ENCODE measurements around the gene STK35.
A peak's percentile ranks its signal among the peaks of the same experiment; 100 is the strongest.
"Not testable (repeated sequence)": the region's sequence is repeated elsewhere in the genome, so short reads cannot be mapped to it uniquely, and the experiment has no call there.

The STK35 gene

GRCh38 chr20:2163757-2164156, 62.1 kb downstream of the STK35 start:
- no peak for ATAC-seq

- no peak for ATAC-seq
Observed at GRCh38 chr20:2164421-2164820, 62.8 kb downstream of the STK35 start.

DNA sequence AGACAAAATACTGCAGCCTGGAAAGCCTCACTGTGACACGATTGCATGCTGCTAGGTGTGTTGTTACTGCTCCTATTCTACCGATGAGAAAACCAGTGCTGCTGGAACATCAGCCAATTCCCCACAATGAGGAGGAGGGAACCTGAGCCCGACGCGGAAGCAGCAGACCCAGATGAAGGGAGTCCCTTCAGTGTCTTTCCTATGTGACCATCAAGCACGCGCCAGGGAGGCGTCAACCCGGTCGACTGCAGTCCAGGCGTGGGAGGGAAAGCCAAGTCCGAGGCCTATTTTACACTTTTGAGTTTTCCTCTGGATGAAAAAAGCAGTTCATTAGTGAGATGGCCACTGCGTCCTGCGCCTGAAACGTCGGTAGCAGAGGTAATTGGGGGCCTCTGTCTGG, 63.3 kb downstream of the STK35 start:
- no peak for ATAC-seq

DNA sequence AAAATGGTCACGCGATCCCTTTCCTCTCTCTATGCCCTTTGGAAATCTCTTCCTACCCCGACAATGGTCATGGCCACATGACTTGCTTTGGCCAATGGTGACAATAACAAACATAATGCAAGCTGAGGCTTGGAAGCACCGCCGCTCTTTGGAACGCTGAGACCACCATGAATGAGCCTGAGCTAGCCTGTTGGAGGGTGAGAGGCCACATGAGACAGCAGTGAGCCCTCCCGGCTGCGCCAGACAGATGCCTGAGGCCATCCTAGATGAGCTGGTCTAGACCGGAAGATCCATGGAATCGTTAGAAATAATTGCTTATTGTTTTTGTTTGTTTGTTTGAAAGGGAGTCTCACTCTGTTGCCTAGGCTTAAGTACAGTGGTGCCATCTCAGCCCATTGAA, 64.2 kb downstream of the STK35 start:
- ATAC-seq: no peak

DNA sequence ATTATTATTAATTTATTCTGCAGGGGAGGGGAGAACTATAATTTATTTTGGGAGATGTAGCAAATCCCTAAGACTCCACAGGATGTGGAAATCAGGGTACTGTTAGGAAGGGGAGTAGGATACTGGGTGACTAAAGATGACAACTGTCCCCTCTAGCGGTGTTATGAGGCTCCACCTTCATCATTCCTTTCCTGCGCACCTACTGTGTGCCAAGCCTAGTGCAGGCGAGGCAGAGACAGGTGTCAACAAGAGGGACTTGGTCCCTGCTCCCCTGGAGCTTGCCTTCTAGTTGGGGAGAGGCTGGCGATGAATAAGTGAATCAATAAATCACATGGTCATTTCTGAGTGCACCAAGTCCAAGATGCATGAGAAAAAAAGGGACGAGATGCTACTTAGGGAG, 65.5 kb downstream of the STK35 start:
- ATAC-seq: no peak

DNA sequence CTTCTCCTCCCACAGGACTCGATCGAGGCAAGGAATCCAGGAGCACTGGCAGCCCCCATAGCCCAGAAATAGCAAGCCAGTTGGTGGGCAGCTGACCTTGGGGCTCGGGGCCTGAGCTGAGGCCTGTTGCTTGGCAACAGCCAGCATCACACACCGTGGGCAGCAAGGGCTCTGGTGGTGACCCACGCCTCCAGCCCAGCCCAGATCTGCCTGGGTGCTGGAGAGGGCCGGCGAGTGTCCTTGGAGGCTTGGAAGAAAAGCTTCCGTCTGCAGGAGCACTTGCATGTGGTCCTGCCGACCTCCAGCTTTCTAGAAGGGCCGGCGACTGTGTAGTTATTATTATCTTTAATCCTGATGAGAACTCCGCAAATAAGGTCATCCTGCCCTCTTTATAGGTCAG, 67.3 kb downstream of the STK35 start:
- ATAC-seq: no peak

GRCh38 chr20:2169456-2170088, 67.9 kb downstream of the STK35 start:
- ATAC-seq: no peak

DNA sequence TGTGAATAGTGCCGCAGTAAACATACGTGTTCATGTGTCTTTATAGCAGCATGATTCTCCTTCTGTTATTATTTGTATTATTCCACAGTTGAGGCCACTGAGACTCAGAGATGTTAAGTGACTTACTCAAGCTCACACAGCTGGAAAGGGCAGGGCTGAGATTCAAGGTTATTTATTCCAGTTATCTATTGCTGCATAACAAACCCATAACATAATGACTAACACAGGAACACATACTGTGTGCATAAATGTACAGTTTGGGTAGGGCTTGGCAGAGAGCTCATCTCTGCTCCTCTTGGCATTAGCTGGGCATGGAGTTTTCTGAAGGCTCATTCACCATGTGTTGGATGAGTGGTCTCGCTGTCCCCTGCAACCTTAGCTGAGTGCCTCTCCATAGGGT, 68.8 kb downstream of the STK35 start:
- ATAC-seq: no peak

- no peak for ATAC-seq
Observed at GRCh38 chr20:2171266-2171790, 69.7 kb downstream of the STK35 start.

- not testable (repeated sequence) for ATAC-seq
Observed at GRCh38 chr20:2171840-2172239, 70.2 kb downstream of the STK35 start.

DNA sequence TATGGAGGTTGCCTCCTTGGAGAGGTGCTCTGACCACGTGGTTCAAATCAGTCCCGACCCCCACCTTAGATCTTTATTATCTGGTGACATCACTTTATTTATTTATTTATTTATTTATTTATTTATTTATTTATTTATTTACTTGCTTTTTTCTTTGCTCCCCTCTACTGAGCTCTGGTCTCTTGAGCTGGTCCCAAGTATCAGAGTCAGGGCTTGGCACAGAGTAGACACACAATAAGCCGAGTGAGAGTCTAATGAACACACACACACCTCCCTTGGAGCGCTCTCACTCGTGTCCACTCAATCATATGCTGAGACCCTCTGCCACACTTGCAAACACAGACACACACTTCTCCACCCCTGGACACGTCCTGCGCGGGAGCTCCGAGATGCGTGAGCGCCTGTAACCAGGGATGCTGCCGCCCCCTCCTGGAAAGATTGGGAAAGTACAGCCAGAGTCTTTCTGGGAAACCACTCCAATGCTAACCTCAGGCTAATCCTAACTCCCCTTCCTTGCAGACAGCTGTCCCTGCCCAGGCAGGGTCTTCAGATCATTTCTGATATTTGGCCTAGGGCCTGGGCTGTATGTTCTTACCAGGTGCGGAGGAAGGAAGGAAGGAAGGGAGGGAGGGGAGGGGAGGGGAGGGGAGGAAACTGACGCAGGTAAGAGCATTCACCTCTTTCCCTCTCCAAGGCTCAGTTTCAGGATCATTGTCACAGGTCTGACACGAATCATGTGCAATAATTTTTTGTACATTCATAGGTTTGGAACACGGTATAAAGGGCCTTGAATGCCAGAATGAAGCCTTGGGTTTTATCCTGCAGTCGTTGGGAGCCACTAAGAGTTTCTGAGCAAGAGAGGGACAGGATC, 70.9 kb downstream of the STK35 start:
- ATAC-seq: peak; percentile 61 to 64

- ATAC-seq: no peak
Observed at GRCh38 chr20:2173186-2173585, 71.6 kb downstream of the STK35 start.

DNA sequence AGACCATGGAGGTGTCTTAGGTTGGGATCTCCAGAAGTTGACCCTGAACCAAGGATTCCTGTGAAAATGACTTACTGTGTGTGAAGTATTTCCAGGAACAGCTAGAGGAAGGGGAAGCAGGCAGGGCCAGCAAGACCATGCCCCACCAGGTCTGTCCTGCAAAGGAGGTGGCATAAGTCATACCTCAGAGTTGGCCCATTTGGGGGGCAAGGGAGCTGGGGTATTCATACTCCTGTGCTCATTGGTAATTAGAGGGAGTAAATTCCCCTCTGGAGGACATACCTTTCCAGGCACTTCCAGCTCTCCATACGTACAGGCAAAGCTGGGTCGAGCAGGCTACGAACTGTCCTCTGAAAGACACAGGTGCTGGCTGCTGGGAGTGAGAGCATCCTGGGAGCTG, 72.4 kb downstream of the STK35 start:
- ATAC-seq: no peak

DNA sequence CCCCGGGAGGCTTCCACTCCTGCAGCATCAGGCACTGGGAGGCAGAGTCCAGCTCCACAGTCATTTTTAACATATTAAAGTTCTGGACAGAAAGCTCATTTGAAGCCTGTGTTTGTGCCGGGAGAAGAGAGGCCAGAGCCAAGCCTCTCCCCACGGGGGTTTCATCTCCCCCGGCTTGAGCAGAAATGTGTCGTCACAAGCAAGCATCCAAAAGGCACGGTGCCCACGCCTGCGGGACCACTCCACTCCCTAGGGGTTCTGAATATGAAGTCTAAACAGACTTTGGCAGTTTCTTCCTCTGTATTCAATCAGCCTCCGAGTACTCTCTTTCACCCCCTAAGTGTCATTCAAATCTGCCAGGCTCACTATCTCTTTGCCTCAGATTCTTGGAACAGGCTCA, 75.3 kb downstream of the STK35 start:
- ATAC-seq: no peak

DNA sequence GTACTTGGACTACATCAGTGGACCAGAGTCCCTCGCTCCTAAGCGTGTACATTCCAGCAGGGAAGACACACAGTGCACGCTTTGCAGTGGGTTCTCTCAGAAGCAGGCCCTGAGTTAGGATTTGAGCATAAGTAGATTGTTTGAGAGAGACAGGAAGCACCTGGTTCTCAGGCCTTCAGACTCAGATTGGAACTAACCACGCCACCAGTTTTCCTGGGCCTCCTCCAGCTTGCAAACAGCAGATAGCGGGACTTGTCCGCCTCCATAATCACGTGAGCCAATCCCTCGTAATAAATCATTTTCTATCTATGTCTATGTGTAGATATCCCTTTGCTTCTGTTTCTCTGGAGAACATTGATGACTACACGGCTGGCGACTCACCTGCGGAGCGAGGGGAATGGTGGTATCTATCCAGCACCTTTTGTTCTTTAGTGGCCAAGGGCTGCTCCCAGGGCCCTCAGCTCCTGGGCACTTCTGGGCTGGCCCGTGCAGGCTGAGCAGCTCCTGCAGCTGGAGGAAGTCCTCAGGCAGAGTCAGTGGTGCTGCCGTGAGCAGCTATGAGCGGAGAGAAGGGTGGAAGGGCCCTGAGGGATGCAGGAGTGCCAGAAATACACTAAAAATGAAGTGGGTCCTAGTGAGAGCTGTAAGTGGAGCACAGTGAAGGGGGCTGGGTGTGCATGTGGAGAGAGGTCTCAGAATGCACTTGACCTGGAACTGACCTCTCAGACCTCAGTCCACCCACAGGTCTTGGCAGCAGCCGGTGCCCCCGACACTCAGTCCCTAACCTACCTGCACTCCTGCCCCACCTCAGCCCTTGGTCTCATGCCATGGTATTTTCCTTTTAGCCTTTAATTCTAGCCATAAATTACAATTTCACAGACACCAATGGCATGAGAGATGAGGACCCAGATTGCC, 76.9 kb downstream of the STK35 start:
- no peak for ATAC-seq

DNA sequence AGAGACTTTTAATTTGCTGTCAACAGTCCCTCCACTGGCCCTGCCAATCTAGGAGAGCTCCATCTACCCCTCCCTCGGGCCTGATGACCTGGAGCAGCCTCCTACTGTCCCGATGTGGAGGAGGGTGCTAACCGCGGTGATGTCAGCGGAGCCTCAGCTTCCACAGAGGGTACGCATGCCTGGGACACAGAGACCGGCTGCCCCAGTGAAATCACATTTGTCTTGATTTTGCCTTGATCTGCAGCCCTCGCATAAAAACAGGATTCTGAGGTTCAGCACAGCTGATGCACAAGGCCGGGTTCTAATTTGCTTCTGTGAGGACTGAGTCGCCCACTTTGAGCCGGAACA, 77.6 kb downstream of the STK35 start:
- no peak for ATAC-seq

DNA sequence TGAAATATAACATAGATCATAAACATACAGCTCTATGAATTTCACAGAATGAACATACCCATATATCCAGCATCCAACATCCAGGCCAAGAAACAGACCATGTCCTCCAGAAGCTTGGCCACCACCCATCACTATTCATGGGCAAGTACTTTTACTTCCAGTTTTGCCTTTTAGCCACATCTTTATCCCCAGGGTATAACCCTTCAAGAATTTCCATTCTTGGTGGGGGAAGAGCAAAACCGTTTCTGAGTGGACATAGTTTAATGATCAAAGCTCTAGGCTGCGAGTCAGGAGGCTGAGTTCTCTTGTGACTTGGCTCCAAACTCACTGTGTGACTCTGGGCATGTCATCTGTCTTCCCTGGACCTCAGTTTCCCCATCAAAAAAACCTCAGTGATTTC, 78.3 kb downstream of the STK35 start:
- ATAC-seq: no peak

DNA sequence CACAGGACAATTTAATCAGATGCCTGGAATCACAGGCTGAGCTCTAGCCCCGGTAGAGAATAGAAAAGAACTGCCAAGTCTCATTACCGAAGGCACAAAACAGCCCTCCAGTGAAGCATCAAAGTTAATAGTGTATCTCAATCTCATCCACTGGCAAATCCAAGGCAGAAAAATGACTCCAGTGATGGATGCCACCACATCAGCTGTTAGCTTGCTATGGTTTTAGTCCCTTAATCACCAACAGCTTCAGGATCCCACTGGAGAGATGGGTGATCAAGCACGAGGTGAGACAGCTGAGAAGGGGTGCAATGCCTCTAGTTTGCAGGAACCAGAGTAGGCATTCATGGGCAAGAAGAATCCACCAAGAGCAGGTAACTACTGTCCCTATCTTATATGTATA, 81.8 kb downstream of the STK35 start:
- no peak for ATAC-seq

DNA sequence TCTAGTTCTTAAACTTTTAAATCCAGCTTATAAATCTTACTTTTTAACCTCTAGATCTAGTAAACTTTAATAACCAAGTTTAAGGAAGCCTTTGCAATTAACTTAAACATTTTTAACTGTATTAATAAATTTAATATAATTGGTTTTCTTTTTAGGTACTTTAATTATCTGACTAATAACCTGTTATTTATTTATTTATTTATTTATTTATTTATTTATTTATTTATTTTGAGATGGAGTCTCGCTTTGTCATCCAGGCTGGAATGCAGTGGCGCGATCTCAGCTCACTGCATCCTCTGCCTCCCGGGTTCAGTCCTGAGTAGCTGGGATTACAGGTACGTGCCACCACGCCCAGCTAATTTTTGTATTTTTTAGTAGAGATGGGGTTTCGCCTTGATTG, 83.3 kb downstream of the STK35 start:
- not testable (repeated sequence) for ATAC-seq

GRCh38 chr20:2195614-2196013, 94.0 kb downstream of the STK35 start:
- no peak for ATAC-seq

- no peak for ATAC-seq
Observed at GRCh38 chr20:2197166-2197565, 95.5 kb downstream of the STK35 start.

Data from activated CD4-positive, CD25-positive, alpha-beta regulatory T cell treated with anti-CD3 and anti-CD28 coated beads, Interleukin-2, amount 50 U/mL, for 24 hours (primary cell).